ENCODE results near the gene CYSLTR2. TPM values are rescaled to one million over a fixed set of nuclear protein-coding genes. Genes with fewer than 3 reads are reported as not detected.

Gene CYSLTR2
- polyA plus RNA-seq, 4 donors = 0.27 to 1.6 (median 1.4) TPM; not detected in 1

DNA sequence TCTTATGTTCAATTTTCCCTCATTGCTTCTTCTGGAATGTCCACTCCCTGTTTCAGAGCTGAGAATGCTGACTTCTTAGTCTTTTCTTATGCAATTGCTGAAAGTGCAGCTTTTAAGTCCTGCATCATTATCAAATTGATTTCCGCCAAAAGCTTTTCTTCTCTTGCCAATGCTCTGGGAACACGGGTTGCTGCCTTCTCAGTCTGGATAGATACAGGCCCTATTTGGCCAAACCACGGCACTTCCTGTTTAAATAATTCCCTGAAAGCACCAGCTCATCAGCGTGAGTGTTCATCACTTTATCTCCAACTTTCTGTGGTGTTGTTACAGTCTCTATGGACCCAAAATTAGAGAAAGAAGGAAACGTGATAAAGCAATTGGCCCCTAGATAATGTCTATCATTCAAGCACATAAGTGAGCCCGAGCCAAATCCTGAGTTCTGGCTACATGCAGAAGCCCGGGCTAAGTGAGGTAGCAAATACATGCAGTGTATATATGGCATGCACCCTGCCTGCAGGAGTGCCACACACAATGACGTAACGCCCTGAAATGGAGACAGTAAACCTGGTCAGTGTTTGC, 85.7 kb downstream of the CYSLTR2 start:
- DNase-seq (no peak), FAIRE-seq (no peak)
- H3K36me3 ChIP-seq (ENCODE audit: control insufficient read depth in 3 of 3, insufficient read depth in 2 of 3, low read depth in 1 of 3, low read length in 3 of 3) = no peaks in the 10 kb centered on the region
- H3K9me3 ChIP-seq (ENCODE audit: control insufficient read depth in 2 of 2, insufficient read depth in 1 of 2, low read depth in 1 of 2, low read length in 1 of 2) = no peaks in the 10 kb centered on the region
- WGBS, 3 donors = 62 to 75% (median 74%) methylated on average over 9 of the region's 9 CpGs
- no peak overlapping the region for H3K4me3 ChIP-seq (ENCODE audit: low read depth in 1 of 3, low read length in 3 of 3)
- H3K27me3 ChIP-seq (ENCODE audit: control insufficient read depth in 3 of 3, insufficient read depth in 3 of 3, low read length in 3 of 3) = no peaks in the 10 kb centered on the region
- H3K4me1 ChIP-seq (ENCODE audit: control insufficient read depth in 3 of 3, insufficient read depth in 2 of 3, low read depth in 1 of 3, low read length in 2 of 3) = no peaks in the 10 kb centered on the region
- no peak overlapping the region for H3K27ac ChIP-seq (ENCODE audit: low read depth in 1 of 3, low read length in 2 of 3)

DNA sequence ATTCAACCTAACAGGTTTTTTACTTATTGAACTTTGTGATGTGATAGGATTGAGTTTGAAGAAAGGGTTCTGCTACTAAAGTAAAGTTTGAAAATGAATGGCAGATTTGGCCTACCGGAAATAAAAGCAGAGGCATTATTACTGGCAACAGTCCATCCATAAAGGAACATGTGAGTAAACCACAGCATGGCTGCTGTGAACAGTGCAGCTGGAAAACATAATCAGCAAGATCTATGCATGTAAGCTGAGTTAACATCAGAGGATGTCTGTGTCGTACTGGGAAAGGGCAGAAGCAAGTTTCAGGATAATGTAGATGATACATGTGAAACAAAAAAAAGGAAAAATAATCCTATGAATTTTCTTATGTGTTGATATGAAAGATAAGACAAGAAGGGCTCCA, 87.6 kb downstream of the CYSLTR2 start:
- Histone ChIP-seq H3K27me3 (ENCODE audit: control insufficient read depth in 3 of 3, insufficient read depth in 3 of 3, low read length in 3 of 3) (no peaks in the 10 kb centered on the region), H3K36me3 (ENCODE audit: control insufficient read depth in 3 of 3, insufficient read depth in 2 of 3, low read depth in 1 of 3, low read length in 3 of 3) (no peaks in the 10 kb centered on the region), H3K4me1 (ENCODE audit: control insufficient read depth in 3 of 3, insufficient read depth in 2 of 3, low read depth in 1 of 3, low read length in 2 of 3) (no peaks in the 10 kb centered on the region), H3K27ac (ENCODE audit: low read depth in 1 of 3, low read length in 2 of 3) (no peak overlapping the region), H3K4me3 (ENCODE audit: low read depth in 1 of 3, low read length in 3 of 3) (no peak overlapping the region), H3K9me3 (ENCODE audit: control insufficient read depth in 2 of 2, insufficient read depth in 1 of 2, low read depth in 1 of 2, low read length in 1 of 2) (no peaks in the 10 kb centered on the region)
- WGBS, 3 donors = 51 to 72% (median 71%) methylated on average over 2 of the region's 2 CpGs
- DNase-seq (no peak), FAIRE-seq (no peak)

GRCh38 chr13:48746821-48747220, 93.1 kb downstream of the CYSLTR2 start:
- Histone ChIP-seq H3K9me3 (ENCODE audit: control insufficient read depth in 2 of 2, insufficient read depth in 1 of 2, low read depth in 1 of 2, low read length in 1 of 2) (no peaks in the 10 kb centered on the region), H3K4me1 (ENCODE audit: control insufficient read depth in 3 of 3, insufficient read depth in 2 of 3, low read depth in 1 of 3, low read length in 2 of 3) (peaks cover 0 to 4% (median 0%) of the 10 kb centered on the region in 3 donors), H3K36me3 (ENCODE audit: control insufficient read depth in 3 of 3, insufficient read depth in 2 of 3, low read depth in 1 of 3, low read length in 3 of 3) (no peaks in the 10 kb centered on the region), H3K27ac (ENCODE audit: low read depth in 1 of 3, low read length in 2 of 3) (no peak overlapping the region), H3K27me3 (ENCODE audit: control insufficient read depth in 3 of 3, insufficient read depth in 3 of 3, low read length in 3 of 3) (no peaks in the 10 kb centered on the region), H3K4me3 (ENCODE audit: low read depth in 1 of 3, low read length in 3 of 3) (no peak overlapping the region)
- no peak for FAIRE-seq
- no peak for DNase-seq
- 6 to 79% (median 52%) methylated on average over 1 of the region's 1 CpG for WGBS, 3 donors

- WGBS, 3 donors = 58 to 78% (median 61%) methylated on average over 2 of the region's 2 CpGs
- Histone ChIP-seq H3K9me3 (ENCODE audit: control insufficient read depth in 2 of 2, insufficient read depth in 1 of 2, low read depth in 1 of 2, low read length in 1 of 2) (no peaks in the 10 kb centered on the region), H3K4me3 (ENCODE audit: low read depth in 1 of 3, low read length in 3 of 3) (no peak overlapping the region), H3K36me3 (ENCODE audit: control insufficient read depth in 3 of 3, insufficient read depth in 2 of 3, low read depth in 1 of 3, low read length in 3 of 3) (no peaks in the 10 kb centered on the region), H3K4me1 (ENCODE audit: control insufficient read depth in 3 of 3, insufficient read depth in 2 of 3, low read depth in 1 of 3, low read length in 2 of 3) (peaks cover 0 to 4% (median 0%) of the 10 kb centered on the region in 3 donors), H3K27me3 (ENCODE audit: control insufficient read depth in 3 of 3, insufficient read depth in 3 of 3, low read length in 3 of 3) (no peaks in the 10 kb centered on the region), H3K27ac (ENCODE audit: low read depth in 1 of 3, low read length in 2 of 3) (no peak overlapping the region)
- DNase-seq (no peak), FAIRE-seq (no peak)
These were observed 95.0 kb downstream of the CYSLTR2 start for GRCh38 chr13:48748681-48749080.

GRCh38 chr13:48749144-48749543, 95.4 kb downstream of the CYSLTR2 start:
- H3K4me3 ChIP-seq (ENCODE audit: low read depth in 1 of 3, low read length in 3 of 3) = no peak overlapping the region
- no peak for DNase-seq
- peaks cover 0 to 4% (median 0%) of the 10 kb centered on the region in 3 donors for H3K4me1 ChIP-seq (ENCODE audit: control insufficient read depth in 3 of 3, insufficient read depth in 2 of 3, low read depth in 1 of 3, low read length in 2 of 3)
- no peaks in the 10 kb centered on the region for H3K9me3 ChIP-seq (ENCODE audit: control insufficient read depth in 2 of 2, insufficient read depth in 1 of 2, low read depth in 1 of 2, low read length in 1 of 2)
- peak overlapping the region in 1 of 3 donors; percentile 3 for H3K27ac ChIP-seq (ENCODE audit: low read depth in 1 of 3, low read length in 2 of 3)
- FAIRE-seq = no peak
- WGBS, 3 donors = 70 to 85% (median 80%) methylated on average over 4 of the region's 4 CpGs
- no peaks in the 10 kb centered on the region for H3K36me3 ChIP-seq (ENCODE audit: control insufficient read depth in 3 of 3, insufficient read depth in 2 of 3, low read depth in 1 of 3, low read length in 3 of 3)
- H3K27me3 ChIP-seq (ENCODE audit: control insufficient read depth in 3 of 3, insufficient read depth in 3 of 3, low read length in 3 of 3) = no peaks in the 10 kb centered on the region

DNA sequence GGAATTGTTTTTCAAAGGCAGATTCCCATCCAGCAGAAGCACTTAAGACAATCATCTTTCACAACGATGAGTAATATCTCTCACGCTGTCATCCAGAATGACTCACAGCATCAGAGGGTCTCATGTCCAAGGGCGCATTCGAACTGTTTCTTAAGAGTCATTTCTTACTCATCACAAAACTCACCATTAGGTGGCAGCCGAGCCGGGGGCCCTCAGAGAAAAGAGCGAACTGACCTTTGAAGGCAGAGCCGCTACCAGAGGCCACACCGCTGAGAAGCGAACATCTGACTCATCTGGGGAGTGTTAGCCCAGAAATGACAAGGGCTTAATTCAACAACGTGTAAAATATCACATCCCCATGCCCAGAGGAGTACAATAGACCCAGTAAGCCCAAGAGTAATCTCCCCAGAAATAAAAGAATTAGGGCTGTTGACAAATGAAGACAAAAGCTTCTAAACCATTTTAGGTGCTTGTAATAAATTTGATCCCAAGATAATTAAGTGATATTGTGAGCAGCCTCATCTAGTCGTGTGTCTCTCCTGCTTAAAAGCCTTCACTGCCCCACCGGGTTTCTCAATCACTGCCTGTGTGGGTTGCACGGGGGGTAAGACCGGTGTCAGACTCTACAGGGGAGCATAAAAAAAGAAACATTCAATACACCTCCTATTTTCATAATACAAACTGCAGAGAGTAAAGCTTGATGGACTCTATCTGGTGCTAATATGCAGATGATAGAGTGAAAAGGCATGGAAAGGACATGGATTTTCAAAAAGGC, 96.2 kb downstream of the CYSLTR2 start:
- Histone ChIP-seq H3K36me3 (ENCODE audit: control insufficient read depth in 3 of 3, insufficient read depth in 2 of 3, low read depth in 1 of 3, low read length in 3 of 3) (no peaks in the 10 kb centered on the region), H3K4me3 (ENCODE audit: low read depth in 1 of 3, low read length in 3 of 3) (no peak overlapping the region), H3K4me1 (ENCODE audit: control insufficient read depth in 3 of 3, insufficient read depth in 2 of 3, low read depth in 1 of 3, low read length in 2 of 3) (peaks cover 0 to 4% (median 0%) of the 10 kb centered on the region in 3 donors), H3K27me3 (ENCODE audit: control insufficient read depth in 3 of 3, insufficient read depth in 3 of 3, low read length in 3 of 3) (no peaks in the 10 kb centered on the region), H3K9me3 (ENCODE audit: control insufficient read depth in 2 of 2, insufficient read depth in 1 of 2, low read depth in 1 of 2, low read length in 1 of 2) (no peaks in the 10 kb centered on the region), H3K27ac (ENCODE audit: low read depth in 1 of 3, low read length in 2 of 3) (peak overlapping the region in 1 of 3 donors; percentile 52)
- DNase-seq = peak; percentile 73 to 83
- 18 to 29% (median 20%) methylated on average over 15 of the region's 15 CpGs for WGBS, 3 donors
- no peak for FAIRE-seq

GRCh38 chr13:48750588-48751383, 97.1 kb downstream of the CYSLTR2 start:
- 73 to 89% (median 88%) methylated on average over 9 of the region's 9 CpGs for WGBS, 3 donors
- Histone ChIP-seq H3K27me3 (ENCODE audit: control insufficient read depth in 3 of 3, insufficient read depth in 3 of 3, low read length in 3 of 3) (no peaks in the 10 kb centered on the region), H3K4me3 (ENCODE audit: low read depth in 1 of 3, low read length in 3 of 3) (no peak overlapping the region), H3K4me1 (ENCODE audit: control insufficient read depth in 3 of 3, insufficient read depth in 2 of 3, low read depth in 1 of 3, low read length in 2 of 3) (peaks cover 0 to 4% (median 0%) of the 10 kb centered on the region in 3 donors), H3K27ac (ENCODE audit: low read depth in 1 of 3, low read length in 2 of 3) (peak overlapping the region in 1 of 3 donors; percentile 12), H3K9me3 (ENCODE audit: control insufficient read depth in 2 of 2, insufficient read depth in 1 of 2, low read depth in 1 of 2, low read length in 1 of 2) (peaks cover 0 to 3% of the 10 kb centered on the region in 2 donors), H3K36me3 (ENCODE audit: control insufficient read depth in 3 of 3, insufficient read depth in 2 of 3, low read depth in 1 of 3, low read length in 3 of 3) (no peaks in the 10 kb centered on the region)
- no peak for FAIRE-seq
- DNase-seq = no peak

DNA sequence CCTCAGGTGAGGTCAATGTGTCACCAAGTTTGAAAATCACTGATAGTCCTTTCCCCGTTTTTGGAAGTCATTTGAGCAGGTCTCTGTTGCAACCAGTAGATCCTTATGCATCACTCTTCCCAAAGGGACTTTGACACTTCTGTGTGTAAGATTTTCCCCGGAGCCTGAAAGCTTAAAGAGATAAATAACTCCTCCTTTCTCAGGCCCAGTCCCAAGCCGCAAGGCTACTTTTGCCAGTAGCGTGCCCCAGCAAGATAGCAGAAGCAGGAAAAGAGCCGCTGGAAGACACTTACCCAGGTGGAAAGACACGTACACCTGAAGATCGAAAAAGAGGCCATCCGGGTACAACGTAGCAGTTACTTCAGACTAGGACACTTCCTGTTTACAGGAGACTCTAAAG, 106.9 kb downstream of the CYSLTR2 start:
- Histone ChIP-seq H3K9me3 (ENCODE audit: control insufficient read depth in 2 of 2, insufficient read depth in 1 of 2, low read depth in 1 of 2, low read length in 1 of 2) (peaks cover 0 to 12% of the 10 kb centered on the region in 2 donors), H3K4me1 (ENCODE audit: control insufficient read depth in 3 of 3, insufficient read depth in 2 of 3, low read depth in 1 of 3, low read length in 2 of 3) (peaks cover 0 to 5% (median 0%) of the 10 kb centered on the region in 3 donors), H3K36me3 (ENCODE audit: control insufficient read depth in 3 of 3, insufficient read depth in 2 of 3, low read depth in 1 of 3, low read length in 3 of 3) (no peaks in the 10 kb centered on the region), H3K27ac (ENCODE audit: low read depth in 1 of 3, low read length in 2 of 3) (peak overlapping the region in 1 of 3 donors; percentile 41), H3K27me3 (ENCODE audit: control insufficient read depth in 3 of 3, insufficient read depth in 3 of 3, low read length in 3 of 3) (no peaks in the 10 kb centered on the region), H3K4me3 (ENCODE audit: low read depth in 1 of 3, low read length in 3 of 3) (no peak overlapping the region)
- FAIRE-seq (no peak), DNase-seq (peak; percentile 31 to 58)
- WGBS, 3 donors = 46 to 77% (median 65%) methylated on average over 9 of the region's 9 CpGs
